Endothelial cell of umbilical vein (primary cell): ENCODE measurements around the gene SHISA6.
"Not testable (repeated sequence)": the region's sequence is repeated elsewhere in the genome, so short reads cannot be mapped to it uniquely, and the experiment has no call there.

ENCODE experiments used
- CTCF ChIP-seq, 2 donors: IDR thresholded peaks; 1 replicate in 1 of 2; 2 replicates in 1 of 2; pipeline ENCODE4 v1.5.1; 2011; ENCODE audit warnings: low read length in 2 of 2, mild to moderate bottlenecking in 2 of 2, moderate library complexity in 2 of 2, control low read depth in 1 of 2, inconsistent platforms in 1 of 2, low read depth in 1 of 2; ENCODE audit not compliant: insufficient read depth in 1 of 2; ENCODE audit errors: extremely low read depth in 1 of 2
- EZH2 ChIP-seq: IDR thresholded peaks from 2 replicates; pipeline ENCODE4 v1.6.1; 2012; ENCODE audit warnings: borderline replicate concordance, low read depth, mild to moderate bottlenecking, moderate library complexity, low read length, inconsistent platforms; ENCODE audit not compliant: severe bottlenecking
- FOS ChIP-seq: IDR thresholded peaks from 2 replicates; pipeline ENCODE4 v1.6.1; 2011; ENCODE audit warnings: mild to moderate bottlenecking, low read length, moderate library complexity, borderline replicate concordance; ENCODE audit not compliant: insufficient read depth
- JUN ChIP-seq: IDR thresholded peaks from 2 replicates; pipeline ENCODE4 v1.6.1; 2011; ENCODE audit warnings: borderline replicate concordance, low read depth; ENCODE audit not compliant: insufficient read length, insufficient read depth
- MAX ChIP-seq: IDR thresholded peaks from 2 replicates; pipeline ENCODE4 v1.6.1; 2011; ENCODE audit not compliant: insufficient read depth, insufficient read length
- POLR2A ChIP-seq: IDR thresholded peaks from 2 replicates; pipeline ENCODE4 v1.6.1; 2012; ENCODE audit warnings: low read depth, mild to moderate bottlenecking, control low read depth, low read length
- POLR2AphosphoS5 ChIP-seq: IDR thresholded peaks from 2 replicates; pipeline ENCODE4 v1.6.1; 2012; ENCODE audit warnings: low read depth, mild to moderate bottlenecking, control low read depth, low read length, moderate library complexity; ENCODE audit not compliant: insufficient read depth

GRCh38 chr17:11316451-11316850, 75.4 kb downstream of the SHISA6 start:
- not testable (repeated sequence) for TF ChIP-seq CTCF (IDR thresholded peaks at IDR 0.05; ENCODE audit: extremely low read depth in 1 of 2, insufficient read depth in 1 of 2, low read depth in 1 of 2, low read length in 2 of 2); POLR2AphosphoS5; POLR2A; EZH2; FOS; MAX; JUN
